ENCODE measurements around the gene KISS1. TPM values are rescaled to one million over a fixed set of nuclear protein-coding genes. Genes with fewer than 3 reads are reported as not detected.

The KISS1 gene
- total and polyA plus RNA-seq, 8 donors, result 1.1 to 8.3 (median 1.6) TPM; not detected in 5

DNA sequence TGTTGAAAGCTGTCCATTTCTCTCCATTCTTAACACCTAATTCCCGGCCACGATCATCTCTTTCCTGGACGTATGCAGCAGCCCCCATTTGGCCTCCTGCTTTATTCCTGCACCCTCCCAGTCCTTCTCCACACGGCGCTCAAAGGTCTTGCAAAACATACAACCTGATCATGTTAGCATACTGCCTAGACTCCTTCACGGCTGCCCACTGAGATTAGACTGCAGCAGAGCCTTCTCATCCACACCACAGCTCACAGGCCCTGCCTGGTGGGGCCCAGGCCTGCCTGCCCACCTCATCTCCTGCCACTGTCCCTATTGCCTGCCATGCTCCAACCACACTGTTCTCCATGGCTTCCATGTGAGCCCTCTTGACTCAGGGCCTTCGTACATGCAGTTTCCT, 14.8 kb upstream of the KISS1 start:
- 72 to 84% (median 77%) methylated on average over 7 of the region's 7 CpGs for WGBS, 5 donors
- Histone ChIP-seq H3K36me3 (no peaks in the 10 kb centered on the region), H3K4me1 (peaks cover 13 to 27% (median 24%) of the 10 kb centered on the region in 4 donors), H3K9me3 (no peaks in the 10 kb centered on the region), H3K27ac (no peak overlapping the region), H3K4me3 (no peak overlapping the region), H3K27me3 (peaks cover 0 to 13% (median 0%) of the 10 kb centered on the region in 3 donors)
- intact Hi-C loops (cut with DNase I; ENCODE audit: low total_unique reads), result loop anchor here (5.0 kb wide), 1 partner anchor 151 kb away; no protein-coding TSS in a partner anchor
- DNase-seq, result no peak
- TF ChIP-seq POLR2AphosphoS5 (IDR thresholded peaks at IDR 0.05) (no peak), POLR2A (IDR thresholded peaks at IDR 0.05) (no peak), EP300 (IDR thresholded peaks at IDR 0.05) (no peak)
- TF ChIP-seq, protein P1, sequence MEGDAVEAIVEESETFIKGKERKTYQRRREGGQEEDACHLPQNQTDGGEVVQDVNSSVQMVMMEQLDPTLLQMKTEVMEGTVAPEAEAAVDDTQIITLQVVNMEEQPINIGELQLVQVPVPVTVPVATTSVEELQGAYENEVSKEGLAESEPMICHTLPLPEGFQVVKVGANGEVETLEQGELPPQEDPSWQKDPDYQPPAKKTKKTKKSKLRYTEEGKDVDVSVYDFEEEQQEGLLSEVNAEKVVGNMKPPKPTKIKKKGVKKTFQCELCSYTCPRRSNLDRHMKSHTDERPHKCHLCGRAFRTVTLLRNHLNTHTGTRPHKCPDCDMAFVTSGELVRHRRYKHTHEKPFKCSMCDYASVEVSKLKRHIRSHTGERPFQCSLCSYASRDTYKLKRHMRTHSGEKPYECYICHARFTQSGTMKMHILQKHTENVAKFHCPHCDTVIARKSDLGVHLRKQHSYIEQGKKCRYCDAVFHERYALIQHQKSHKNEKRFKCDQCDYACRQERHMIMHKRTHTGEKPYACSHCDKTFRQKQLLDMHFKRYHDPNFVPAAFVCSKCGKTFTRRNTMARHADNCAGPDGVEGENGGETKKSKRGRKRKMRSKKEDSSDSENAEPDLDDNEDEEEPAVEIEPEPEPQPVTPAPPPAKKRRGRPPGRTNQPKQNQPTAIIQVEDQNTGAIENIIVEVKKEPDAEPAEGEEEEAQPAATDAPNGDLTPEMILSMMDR (IDR thresholded peaks at IDR 0.05), result no peak

DNA sequence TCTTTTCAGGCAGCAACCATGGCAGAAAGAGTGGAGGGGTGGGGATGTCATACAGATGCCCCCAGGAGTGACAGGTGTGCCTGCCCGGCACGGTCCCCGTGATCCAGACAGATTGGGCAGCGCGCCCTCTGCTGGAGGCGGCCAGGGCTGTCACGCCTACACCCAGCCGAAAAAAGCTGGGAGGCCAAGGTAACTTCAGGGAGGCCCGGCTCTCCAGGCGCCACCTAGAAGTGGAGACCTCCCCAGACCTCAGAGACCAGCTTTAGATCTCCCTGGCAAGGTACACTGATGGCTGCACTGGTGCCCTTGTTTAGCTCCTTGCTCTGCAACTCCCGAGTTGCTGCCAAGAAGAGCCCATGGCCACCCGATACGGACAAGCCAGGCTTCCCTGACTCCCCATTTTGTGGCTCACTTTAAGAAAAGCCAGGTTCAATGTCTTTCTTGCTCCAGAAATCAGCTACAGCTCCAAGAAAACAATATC, 10.9 kb upstream of the KISS1 start:
- peak in 1 of 3 donors; percentile 14 for TF ChIP-seq POLR2AphosphoS5 (IDR thresholded peaks at IDR 0.05)
- no peak for TF ChIP-seq EP300 (IDR thresholded peaks at IDR 0.05)
- TF ChIP-seq, protein P1 (IDR thresholded peaks at IDR 0.05), result peak in 5 of 7 experiments; percentile 64 to 91 (median 86)
- intact Hi-C loops (cut with DNase I; ENCODE audit: low total_unique reads), result no loop called here
- Histone ChIP-seq H3K4me3 (no peak overlapping the region), H3K4me1 (peaks cover 4 to 13% (median 9%) of the 10 kb centered on the region in 4 donors), H3K36me3 (no peaks in the 10 kb centered on the region), H3K27ac (peak overlapping the region in 3 of 5 donors; percentile 3 to 29 (median 20)), H3K27me3 (peaks cover 0 to 14% (median 0%) of the 10 kb centered on the region in 3 donors), H3K9me3 (no peaks in the 10 kb centered on the region)
- WGBS, 5 donors, result 9 to 19% (median 12%) methylated on average over 13 of the region's 13 CpGs
- peak; percentile 83 to 84 for DNase-seq

- no peak for DNase-seq
- H3K27me3 ChIP-seq, result peaks cover 0 to 17% (median 0%) of the 10 kb centered on the region in 3 donors
Observed at GRCh38 chr1:204206121-204206520, 9.8 kb upstream of the KISS1 start.

GRCh38 chr1:204205486-204205885, 9.2 kb upstream of the KISS1 start:
- Histone ChIP-seq H3K4me3 (no peak overlapping the region), H3K9me3 (no peaks in the 10 kb centered on the region), H3K27me3 (peaks cover 0 to 24% (median 0%) of the 10 kb centered on the region in 3 donors), H3K36me3 (no peaks in the 10 kb centered on the region), H3K27ac (no peak overlapping the region), H3K4me1 (peaks cover 4 to 13% (median 9%) of the 10 kb centered on the region in 4 donors)
- intact Hi-C loops (cut with DNase I; ENCODE audit: low total_unique reads), result no loop called here
- DNase-seq, result no peak
- TF ChIP-seq, protein P1 (IDR thresholded peaks at IDR 0.05), result no peak
- TF ChIP-seq EP300 (IDR thresholded peaks at IDR 0.05) (no peak), POLR2A (IDR thresholded peaks at IDR 0.05) (no peak), POLR2AphosphoS5 (IDR thresholded peaks at IDR 0.05) (no peak)

More at GRCh38 chr1:204206121-204206520, 9.8 kb upstream of the KISS1 start:
- no peaks in the 10 kb centered on the region for H3K36me3 ChIP-seq
- peaks cover 4 to 13% (median 9%) of the 10 kb centered on the region in 4 donors for H3K4me1 ChIP-seq
- H3K27ac ChIP-seq, result no peak overlapping the region
- intact Hi-C loops (cut with DNase I; ENCODE audit: low total_unique reads), result no loop called here
- H3K9me3 ChIP-seq, result no peaks in the 10 kb centered on the region
- H3K4me3 ChIP-seq, result no peak overlapping the region
- TF ChIP-seq, protein P1 (IDR thresholded peaks at IDR 0.05), result no peak
- TF ChIP-seq POLR2AphosphoS5 (IDR thresholded peaks at IDR 0.05) (no peak), POLR2A (IDR thresholded peaks at IDR 0.05) (no peak), EP300 (IDR thresholded peaks at IDR 0.05) (no peak)
- WGBS, 5 donors, result 40 to 66% (median 50%) methylated on average over 2 of the region's 2 CpGs

Data from stomach (tissue), 9 donors.